SH-SY5Y (cell line): ENCODE data around the gene MRGPRF.

Experiments used
- GATA2 ChIP-seq: IDR thresholded peaks from 2 replicates; pipeline ENCODE4 v1.6.1; 2011; ENCODE audit warnings: mild to moderate bottlenecking, low read depth, low read length
- GATA3 ChIP-seq: IDR thresholded peaks from 2 replicates; pipeline ENCODE4 v1.6.1; 2011; ENCODE audit warnings: low read depth, mild to moderate bottlenecking, low read length, moderate library complexity

GRCh38 chr11:68974421-68975194 lies 38.4 kb downstream of the MRGPRF start:
- no peak for TF ChIP-seq GATA2
- TF ChIP-seq GATA3: no peak
